LNCAP (cell line): ENCODE data around the gene CYLD.

Experiments
- CTCF ChIP-seq: fragments of 450-650 bp; IDR thresholded peaks from 2 replicates; pipeline ENCODE4 v1.5.1; 2017; ENCODE audit warnings: mild to moderate bottlenecking

Gene CYLD

GRCh38 chr16:50762241-50762640, 20.4 kb downstream of the CYLD start:
- TF ChIP-seq CTCF, result no peak

GRCh38 chr16:50763211-50763610, 21.3 kb downstream of the CYLD start:
- TF ChIP-seq CTCF, result no peak

- no peak for TF ChIP-seq CTCF
Measured at GRCh38 chr16:50765260-50765659, 23.4 kb downstream of the CYLD start.

GRCh38 chr16:50765861-50766260, 24.0 kb downstream of the CYLD start:
- no peak for TF ChIP-seq CTCF

GRCh38 chr16:50767197-50767596, 25.3 kb downstream of the CYLD start:
- TF ChIP-seq CTCF, result no peak

- TF ChIP-seq CTCF, result no peak
Measured at GRCh38 chr16:50771366-50771765, 29.5 kb downstream of the CYLD start.

- no peak for TF ChIP-seq CTCF
Measured at GRCh38 chr16:50774405-50774804, 32.5 kb downstream of the CYLD start.

- TF ChIP-seq CTCF, result no peak
Measured at GRCh38 chr16:50774960-50775359, 33.1 kb downstream of the CYLD start.
